ENCODE results near the gene REPS2. TPM values are rescaled to one million over a fixed set of nuclear protein-coding genes. Genes with fewer than 3 reads are reported as not detected.
A peak's percentile ranks its signal among the peaks of the same experiment; 100 is the strongest.

The REPS2 gene
- total RNA-seq, 1 donor from 2014 or later = 1.3 TPM

- H3K4me3 ChIP-seq (ENCODE audit: low read depth, low read length) = no peak overlapping the region
These were observed 135.1 kb downstream of the REPS2 start for GRCh38 chrX:17081511-17081910.

GRCh38 chrX:17081968-17082367 is 135.5 kb downstream of the REPS2 start:
- TF ChIP-seq CTCF (IDR thresholded peaks at IDR 0.05; ENCODE audit: insufficient read depth, low read length, poor library complexity, severe bottlenecking) = no peak
- peak; percentile 29 for DNase-seq (ENCODE audit: low read depth)

More at GRCh38 chrX:17081511-17081910, 135.1 kb downstream of the REPS2 start:
- Histone ChIP-seq H3K36me3 (ENCODE audit: control insufficient read depth, insufficient read depth, low read length) (no peaks in the 10 kb centered on the region), H3K27me3 (ENCODE audit: control insufficient read depth, insufficient read depth, low read length) (no peaks in the 10 kb centered on the region)
- no peak for TF ChIP-seq CTCF (IDR thresholded peaks at IDR 0.05; ENCODE audit: insufficient read depth, low read length, poor library complexity, severe bottlenecking)
- no peak for DNase-seq (ENCODE audit: low read depth)

GRCh38 chrX:17082831-17083230 is 136.4 kb downstream of the REPS2 start:
- H3K36me3 ChIP-seq (ENCODE audit: control insufficient read depth, insufficient read depth, low read length) = no peaks in the 10 kb centered on the region
- H3K4me3 ChIP-seq (ENCODE audit: low read depth, low read length) = no peak overlapping the region
- H3K27me3 ChIP-seq (ENCODE audit: control insufficient read depth, insufficient read depth, low read length) = no peaks in the 10 kb centered on the region
- no peak for DNase-seq (ENCODE audit: low read depth)
- no peak for TF ChIP-seq CTCF (IDR thresholded peaks at IDR 0.05; ENCODE audit: insufficient read depth, low read length, poor library complexity, severe bottlenecking)

More at GRCh38 chrX:17081968-17082367, 135.5 kb downstream of the REPS2 start:
- Histone ChIP-seq H3K27me3 (ENCODE audit: control insufficient read depth, insufficient read depth, low read length) (no peaks in the 10 kb centered on the region), H3K36me3 (ENCODE audit: control insufficient read depth, insufficient read depth, low read length) (no peaks in the 10 kb centered on the region), H3K4me3 (ENCODE audit: low read depth, low read length) (no peak overlapping the region)

- no peak for TF ChIP-seq CTCF (IDR thresholded peaks at IDR 0.05; ENCODE audit: insufficient read depth, low read length, poor library complexity, severe bottlenecking)
- H3K4me3 ChIP-seq (ENCODE audit: low read depth, low read length) = no peak overlapping the region
- DNase-seq (ENCODE audit: low read depth) = no peak
- H3K36me3 ChIP-seq (ENCODE audit: control insufficient read depth, insufficient read depth, low read length) = no peaks in the 10 kb centered on the region
- H3K27me3 ChIP-seq (ENCODE audit: control insufficient read depth, insufficient read depth, low read length) = no peaks in the 10 kb centered on the region
These were observed 139.9 kb downstream of the REPS2 start for GRCh38 chrX:17086317-17086716.

- DNase-seq (ENCODE audit: low read depth) = no peak
These were observed 148.7 kb downstream of the REPS2 start for GRCh38 chrX:17095161-17095560.

More at GRCh38 chrX:17095161-17095560, 148.7 kb downstream of the REPS2 start:
- no peaks in the 10 kb centered on the region for H3K36me3 ChIP-seq (ENCODE audit: control insufficient read depth, insufficient read depth, low read length)
- no peak overlapping the region for H3K4me3 ChIP-seq (ENCODE audit: low read depth, low read length)
- no peaks in the 10 kb centered on the region for H3K27me3 ChIP-seq (ENCODE audit: control insufficient read depth, insufficient read depth, low read length)
- TF ChIP-seq CTCF (IDR thresholded peaks at IDR 0.05; ENCODE audit: insufficient read depth, low read length, poor library complexity, severe bottlenecking) = no peak

Data from kidney epithelial cell (primary cell).